Superior temporal gyrus (tissue), 1 donor: Measurements from ENCODE around the gene CRADD.
"Not testable (repeated sequence)": the region's sequence is repeated elsewhere in the genome, so short reads cannot be mapped to it uniquely, and the experiment has no call there.

Experiments used
- DNase-seq: peaks from one replicate; pipeline ENCODE4 v3.0.0-alpha.2; 2016; ENCODE audit errors: extremely low spot score

Gene CRADD

GRCh38 chr12:93737457-93738198, 60.5 kb downstream of the CRADD start:
- no peak for DNase-seq

- no peak for DNase-seq
Measured at GRCh38 chr12:93738199-93739058, 61.3 kb downstream of the CRADD start.

GRCh38 chr12:93740751-93741150, 63.6 kb downstream of the CRADD start:
- DNase-seq = no peak

GRCh38 chr12:93741659-93742109, 64.5 kb downstream of the CRADD start:
- DNase-seq = no peak

- peak; percentile 84 for DNase-seq
Measured at GRCh38 chr12:93742110-93742934, 65.1 kb downstream of the CRADD start.

- DNase-seq = no peak
Measured at GRCh38 chr12:93743229-93743998, 66.2 kb downstream of the CRADD start.

- DNase-seq = no peak
Measured at GRCh38 chr12:93743999-93744689, 67.0 kb downstream of the CRADD start.

GRCh38 chr12:93745286-93745685, 68.1 kb downstream of the CRADD start:
- no peak for DNase-seq

- DNase-seq = no peak
Measured at GRCh38 chr12:93746572-93747168, 69.5 kb downstream of the CRADD start.

GRCh38 chr12:93748672-93749383, 71.7 kb downstream of the CRADD start:
- no peak for DNase-seq

GRCh38 chr12:93749515-93749914, 72.3 kb downstream of the CRADD start:
- DNase-seq = no peak

- DNase-seq = no peak
Measured at GRCh38 chr12:93750056-93750455, 72.9 kb downstream of the CRADD start.

- no peak for DNase-seq
Measured at GRCh38 chr12:93751864-93752610, 74.9 kb downstream of the CRADD start.

GRCh38 chr12:93753285-93753684, 76.1 kb downstream of the CRADD start:
- DNase-seq = no peak

GRCh38 chr12:93753838-93754429, 76.8 kb downstream of the CRADD start:
- DNase-seq = no peak

- not testable (repeated sequence) for DNase-seq
Measured at GRCh38 chr12:93754859-93755258, 77.7 kb downstream of the CRADD start.

- DNase-seq = no peak
Measured at GRCh38 chr12:93756288-93756687, 79.1 kb downstream of the CRADD start.
